ENCODE measurements around the gene OLFML1. TPM values are rescaled to one million over a fixed set of nuclear protein-coding genes. Genes with fewer than 3 reads are reported as not detected.

OLFML1 gene
- total and polyA plus RNA-seq, 12 donors, result 4.0 to 12.6 (median 6.2) TPM

DNA sequence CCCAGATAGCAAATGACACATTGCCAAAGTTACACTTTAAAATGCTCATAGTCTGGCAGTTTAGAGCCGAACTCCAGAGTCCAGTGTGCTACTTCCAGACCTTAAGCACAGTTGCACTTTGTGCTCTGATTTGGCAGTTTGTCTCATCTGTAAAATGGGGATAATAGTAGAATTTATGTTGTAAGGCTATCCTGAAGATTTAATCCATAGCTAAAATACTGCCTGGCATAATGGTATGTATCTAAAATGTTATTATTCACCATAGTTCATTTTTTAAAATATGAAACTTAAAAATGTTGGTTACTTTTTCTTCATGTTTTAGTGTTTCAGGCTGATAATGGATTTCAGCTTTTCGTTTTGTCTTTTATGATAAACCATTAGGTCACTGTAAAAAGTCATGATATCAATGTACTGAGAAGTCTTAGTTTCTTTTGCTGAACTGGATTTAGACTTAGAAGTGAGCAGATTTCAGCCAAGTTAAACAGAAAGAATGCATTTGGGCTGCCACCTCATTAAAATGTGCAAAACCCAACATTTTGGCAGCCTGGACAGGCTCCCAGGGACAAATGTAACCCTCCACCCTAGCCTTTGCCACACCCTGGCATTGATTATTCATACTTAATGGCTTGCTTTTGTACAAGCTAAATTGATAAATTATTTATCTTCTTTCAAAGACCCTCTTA is 933 bp downstream of the OLFML1 start:
- H3K9me3 ChIP-seq (replicated peaks in 1 of 3), result no peaks in the 10 kb centered on the region
- TF ChIP-seq POLR2A (IDR thresholded peaks at IDR 0.05), result no peak
- TF ChIP-seq, protein P1, sequence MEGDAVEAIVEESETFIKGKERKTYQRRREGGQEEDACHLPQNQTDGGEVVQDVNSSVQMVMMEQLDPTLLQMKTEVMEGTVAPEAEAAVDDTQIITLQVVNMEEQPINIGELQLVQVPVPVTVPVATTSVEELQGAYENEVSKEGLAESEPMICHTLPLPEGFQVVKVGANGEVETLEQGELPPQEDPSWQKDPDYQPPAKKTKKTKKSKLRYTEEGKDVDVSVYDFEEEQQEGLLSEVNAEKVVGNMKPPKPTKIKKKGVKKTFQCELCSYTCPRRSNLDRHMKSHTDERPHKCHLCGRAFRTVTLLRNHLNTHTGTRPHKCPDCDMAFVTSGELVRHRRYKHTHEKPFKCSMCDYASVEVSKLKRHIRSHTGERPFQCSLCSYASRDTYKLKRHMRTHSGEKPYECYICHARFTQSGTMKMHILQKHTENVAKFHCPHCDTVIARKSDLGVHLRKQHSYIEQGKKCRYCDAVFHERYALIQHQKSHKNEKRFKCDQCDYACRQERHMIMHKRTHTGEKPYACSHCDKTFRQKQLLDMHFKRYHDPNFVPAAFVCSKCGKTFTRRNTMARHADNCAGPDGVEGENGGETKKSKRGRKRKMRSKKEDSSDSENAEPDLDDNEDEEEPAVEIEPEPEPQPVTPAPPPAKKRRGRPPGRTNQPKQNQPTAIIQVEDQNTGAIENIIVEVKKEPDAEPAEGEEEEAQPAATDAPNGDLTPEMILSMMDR (IDR thresholded peaks at IDR 0.05), result no peak
- H3K4me1 ChIP-seq (replicated peaks in 1 of 2), result no peaks in the 10 kb centered on the region
- no peaks in the 10 kb centered on the region for H3K36me3 ChIP-seq (replicated peaks in 1 of 2)
- no peaks in the 10 kb centered on the region for H3K27me3 ChIP-seq
- peak overlapping the region in 1 of 4 donors; percentile 28 for H3K4me3 ChIP-seq
- no peak for DNase-seq
- WGBS, 4 donors, result 53 to 79% (median 65%) methylated on average over 2 of the region's 2 CpGs
- no peak overlapping the region for H3K27ac ChIP-seq
- intact Hi-C loops (cut with DNase I), result no loop called here

DNA sequence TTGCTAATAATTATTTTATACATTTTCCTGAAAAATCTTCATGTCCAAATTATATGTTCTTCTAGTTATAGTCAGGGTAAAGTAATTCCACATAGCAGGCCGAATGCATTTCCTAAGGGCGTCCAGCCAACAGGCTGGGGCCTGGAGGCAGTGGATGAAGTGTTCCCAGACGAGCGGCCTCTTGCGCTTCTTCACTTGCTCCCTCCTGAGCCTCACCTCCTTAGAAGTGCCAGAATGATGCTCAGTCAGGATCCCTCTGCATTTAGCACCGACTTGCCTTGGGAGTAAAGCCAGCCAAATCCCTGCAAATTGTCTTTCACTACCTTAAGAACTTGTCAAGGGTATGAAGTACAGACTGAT is 1.5 kb downstream of the OLFML1 start:
- H3K27ac ChIP-seq, result no peak overlapping the region

DNA sequence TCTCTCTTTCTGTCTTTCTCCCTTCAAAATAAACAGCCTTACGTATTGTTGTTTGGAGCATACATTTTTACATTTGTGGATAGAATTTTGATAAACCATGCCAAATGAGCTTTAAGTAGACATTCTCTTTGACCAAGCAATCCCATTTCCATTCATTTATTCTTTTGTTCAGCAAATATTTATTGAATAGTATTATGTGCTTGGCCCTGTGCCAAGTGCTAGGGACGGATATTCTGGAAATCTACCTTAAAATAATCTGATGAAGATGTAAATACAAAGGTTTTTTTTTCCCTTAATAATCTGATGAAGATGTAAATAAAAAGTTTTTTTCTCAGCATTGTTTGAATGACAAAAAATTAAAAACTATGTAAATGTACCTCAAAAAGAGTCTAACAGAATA is 2.1 kb downstream of the OLFML1 start:
- no peak for DNase-seq
- no peaks in the 10 kb centered on the region for H3K9me3 ChIP-seq (replicated peaks in 1 of 3)
- TF ChIP-seq POLR2A (IDR thresholded peaks at IDR 0.05), result no peak
- TF ChIP-seq, protein P1 (IDR thresholded peaks at IDR 0.05), result no peak
- intact Hi-C loops (cut with DNase I), result no loop called here
- no peaks in the 10 kb centered on the region for H3K4me1 ChIP-seq (replicated peaks in 1 of 2)
- 52 to 71% (median 66%) methylated on average over 2 of the region's 2 CpGs for WGBS, 4 donors
- H3K27me3 ChIP-seq, result no peaks in the 10 kb centered on the region
- no peak overlapping the region for H3K4me3 ChIP-seq
- H3K36me3 ChIP-seq (replicated peaks in 1 of 2), result no peaks in the 10 kb centered on the region
- no peak overlapping the region for H3K27ac ChIP-seq

More for the DNA sequence above, 1.5 kb downstream of the OLFML1 start:
- 58 to 80% (median 70%) methylated on average over 6 of the region's 6 CpGs for WGBS, 4 donors
- DNase-seq, result no peak
- peak overlapping the region in 1 of 4 donors; percentile 7 for H3K4me3 ChIP-seq
- no peaks in the 10 kb centered on the region for H3K27me3 ChIP-seq
- no peaks in the 10 kb centered on the region for H3K36me3 ChIP-seq (replicated peaks in 1 of 2)
- TF ChIP-seq, protein P1 (IDR thresholded peaks at IDR 0.05), result no peak
- TF ChIP-seq POLR2A (IDR thresholded peaks at IDR 0.05), result no peak
- intact Hi-C loops (cut with DNase I), result no loop called here
- H3K4me1 ChIP-seq (replicated peaks in 1 of 2), result no peaks in the 10 kb centered on the region
- H3K9me3 ChIP-seq (replicated peaks in 1 of 3), result no peaks in the 10 kb centered on the region

GRCh38 chr11:7488681-7489080 is 3.4 kb downstream of the OLFML1 start:
- TF ChIP-seq, protein P1 (IDR thresholded peaks at IDR 0.05), result no peak
- TF ChIP-seq POLR2A (IDR thresholded peaks at IDR 0.05), result no peak
- no peaks in the 10 kb centered on the region for H3K9me3 ChIP-seq (replicated peaks in 1 of 3)
- intact Hi-C loops (cut with DNase I), result no loop called here
- H3K4me1 ChIP-seq (replicated peaks in 1 of 2), result no peaks in the 10 kb centered on the region
- no peak for DNase-seq
- no peak overlapping the region for H3K4me3 ChIP-seq
- no peak overlapping the region for H3K27ac ChIP-seq
- no peaks in the 10 kb centered on the region for H3K36me3 ChIP-seq (replicated peaks in 1 of 2)
- WGBS, 4 donors, result 80 to 95% (median 88%) methylated on average over 1 of the region's 1 CpG
- no peaks in the 10 kb centered on the region for H3K27me3 ChIP-seq

All from adrenal gland (tissue), 12 donors.